ENCODE data around the gene RUBCNL. TPM values are rescaled to one million over a fixed set of nuclear protein-coding genes. Genes with fewer than 3 reads are reported as not detected.

The RUBCNL gene
- total and polyA plus RNA-seq, 9 of the 15 experiments (the other 6 are each of a cell fraction or from before 2014, with no cell fraction given), result 0.04 to 0.35 (median 0.12) TPM; not detected in 3

- Histone ChIP-seq H3K9ac (ENCODE audit: insufficient read depth in 1 of 2, low read depth in 2 of 2, low read length in 2 of 2) (no peak overlapping the region), H3K27ac (ENCODE audit: extremely low read depth, low read depth, low read length) (no peak overlapping the region), H3K79me2 (ENCODE audit: control insufficient read depth, insufficient read depth, low read length) (no peaks in the 10 kb centered on the region), H3K9me3 (replicated peaks; ENCODE audit: control insufficient read depth, insufficient read depth, low read depth, low read length) (no peaks in the 10 kb centered on the region), H3K9me1 (ENCODE audit: control insufficient read depth, insufficient read depth, low read length) (no peaks in the 10 kb centered on the region), H2AFZ (ENCODE audit: low read depth, low read length) (no peak overlapping the region), H3K27me3 (ENCODE audit: control insufficient read depth in 2 of 2, insufficient read depth in 2 of 2, low read length in 2 of 2) (peaks cover 0 to 2% of the 10 kb centered on the region in 2 experiments; a peak in 1 of 5 replicates), H3K36me3 (ENCODE audit: control insufficient read depth, insufficient read depth, low read length) (no peaks in the 10 kb centered on the region), H3K4me3 (no peak overlapping the region), H3K4me1 (replicated peaks in 1 of 2; ENCODE audit: control insufficient read depth in 2 of 2, insufficient read depth in 2 of 2, low read length in 2 of 2) (no peaks in the 10 kb centered on the region; a peak in 1 of 5 replicates), H3K4me2 (ENCODE audit: insufficient read depth, low read length) (no peak overlapping the region), H4K20me1 (replicated peaks; ENCODE audit: control insufficient read depth, insufficient read depth, low read length) (no peaks in the 10 kb centered on the region)
- FAIRE-seq (no peak), DNase-seq (ENCODE audit: extremely low read depth in 1 of 4, low spot score in 3 of 4) (no peak), ATAC-seq (no peak)
- BruUV-seq (replicated peaks), result no TSS peak
- POLR2A ChIA-PET, result interaction anchor here (0.5 kb wide), 1 partner anchor 609 kb away, joined by 3 read pairs; no protein-coding TSS in a partner anchor
- CTCF ChIA-PET (ENCODE audit: low intra/inter-chr PET ratio), result no interaction called here
- intact Hi-C loops (cut with micrococcal nuclease) (no loop called here), in situ Hi-C loops (cut with MboI) (no loop called here)
- 3% methylated on average over 8 of the region's 8 CpGs for WGBS (ENCODE audit: insufficient coverage, low coverage, missing lambda C conversion rate)
- TF ChIP-seq, protein P1, sequence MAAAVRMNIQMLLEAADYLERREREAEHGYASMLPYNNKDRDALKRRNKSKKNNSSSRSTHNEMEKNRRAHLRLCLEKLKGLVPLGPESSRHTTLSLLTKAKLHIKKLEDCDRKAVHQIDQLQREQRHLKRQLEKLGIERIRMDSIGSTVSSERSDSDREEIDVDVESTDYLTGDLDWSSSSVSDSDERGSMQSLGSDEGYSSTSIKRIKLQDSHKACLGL (CRISPR knock-in tag; IDR thresholded peaks at IDR 0.05; ENCODE audit: borderline replicate concordance, poor library complexity, severe bottlenecking), result no peak
- TF ChIP-seq HDAC6 (IDR thresholded peaks at IDR 0.05; ENCODE audit: low read depth, low read length) (no peak), U2AF1 (optimal IDR thresholded peaks at IDR 0.05; ENCODE audit: low read depth, low read length) (no peak), MCM3 (IDR thresholded peaks at IDR 0.05) (no peak), ZBTB12 (CRISPR knock-in tag; IDR thresholded peaks at IDR 0.05) (no peak), ZNF175 (CRISPR knock-in tag; IDR thresholded peaks at IDR 0.05; ENCODE audit: low read depth) (no peak), HMG20A (CRISPR knock-in tag; conservative IDR thresholded peaks at IDR 0.05) (no peak)
- TF ChIP-seq, protein P2, sequence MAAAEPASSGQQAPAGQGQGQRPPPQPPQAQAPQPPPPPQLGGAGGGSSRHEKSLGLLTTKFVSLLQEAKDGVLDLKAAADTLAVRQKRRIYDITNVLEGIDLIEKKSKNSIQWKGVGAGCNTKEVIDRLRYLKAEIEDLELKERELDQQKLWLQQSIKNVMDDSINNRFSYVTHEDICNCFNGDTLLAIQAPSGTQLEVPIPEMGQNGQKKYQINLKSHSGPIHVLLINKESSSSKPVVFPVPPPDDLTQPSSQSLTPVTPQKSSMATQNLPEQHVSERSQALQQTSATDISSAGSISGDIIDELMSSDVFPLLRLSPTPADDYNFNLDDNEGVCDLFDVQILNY (CRISPR knock-in tag; IDR thresholded peaks at IDR 0.05), result no peak
- TF ChIP-seq, protein P3, sequence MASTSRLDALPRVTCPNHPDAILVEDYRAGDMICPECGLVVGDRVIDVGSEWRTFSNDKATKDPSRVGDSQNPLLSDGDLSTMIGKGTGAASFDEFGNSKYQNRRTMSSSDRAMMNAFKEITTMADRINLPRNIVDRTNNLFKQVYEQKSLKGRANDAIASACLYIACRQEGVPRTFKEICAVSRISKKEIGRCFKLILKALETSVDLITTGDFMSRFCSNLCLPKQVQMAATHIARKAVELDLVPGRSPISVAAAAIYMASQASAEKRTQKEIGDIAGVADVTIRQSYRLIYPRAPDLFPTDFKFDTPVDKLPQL (IDR thresholded peaks at IDR 0.05; ENCODE audit: extremely low read depth, insufficient read length), result no peak
These were observed 17.0 kb upstream of the RUBCNL start for GRCh38 chr13:46403851-46404732.

Data from K562 (cell line).